ENCODE measurements around the gene FAM107B. TPM values are rescaled to one million over a fixed set of nuclear protein-coding genes. Genes with fewer than 3 reads are reported as not detected.

FAM107B gene
- total RNA-seq, 1 donor from 2014 or later: 40.7 TPM

GRCh38 chr10:14737808-14738545 is 36.7 kb downstream of the FAM107B start:
- Mint-ChIP-seq H3K4me1 (ENCODE audit: unreplicated experiment) (peaks cover 9% of the 10 kb centered on the region), H3K27me3 (ENCODE audit: unreplicated experiment) (peaks cover 11% of the 10 kb centered on the region), H3K4me3 (ENCODE audit: unreplicated experiment) (no peak overlapping the region), H3K9me3 (ENCODE audit: unreplicated experiment) (no peaks in the 10 kb centered on the region), H3K27ac (ENCODE audit: unreplicated experiment) (no peak overlapping the region), H3K36me3 (ENCODE audit: unreplicated experiment) (no peaks in the 10 kb centered on the region)
- no peak for DNase-seq (ENCODE audit: extremely low spot score, unreplicated experiment)
- TF ChIP-seq CTCF (IDR thresholded peaks at IDR 0.05): no peak

- Mint-ChIP-seq H3K27ac (ENCODE audit: unreplicated experiment) (peak overlapping the region; percentile 56), H3K36me3 (ENCODE audit: unreplicated experiment) (no peaks in the 10 kb centered on the region), H3K9me3 (ENCODE audit: unreplicated experiment) (no peaks in the 10 kb centered on the region), H3K4me1 (ENCODE audit: unreplicated experiment) (peaks cover 9% of the 10 kb centered on the region), H3K4me3 (ENCODE audit: unreplicated experiment) (no peak overlapping the region), H3K27me3 (ENCODE audit: unreplicated experiment) (peaks cover 7% of the 10 kb centered on the region)
- no peak for TF ChIP-seq CTCF (IDR thresholded peaks at IDR 0.05)
- no peak for DNase-seq (ENCODE audit: extremely low spot score, unreplicated experiment)
These were observed 38.1 kb downstream of the FAM107B start for GRCh38 chr10:14736600-14737081.

- no peaks in the 10 kb centered on the region for H3K36me3 Mint-ChIP-seq (ENCODE audit: unreplicated experiment)
- DNase-seq (ENCODE audit: extremely low spot score, unreplicated experiment): no peak
- H3K9me3 Mint-ChIP-seq (ENCODE audit: unreplicated experiment): no peaks in the 10 kb centered on the region
- H3K4me1 Mint-ChIP-seq (ENCODE audit: unreplicated experiment): peaks cover 9% of the 10 kb centered on the region
- no peak for TF ChIP-seq CTCF (IDR thresholded peaks at IDR 0.05)
- no peak overlapping the region for H3K4me3 Mint-ChIP-seq (ENCODE audit: unreplicated experiment)
- peaks cover 3% of the 10 kb centered on the region for H3K27me3 Mint-ChIP-seq (ENCODE audit: unreplicated experiment)
- H3K27ac Mint-ChIP-seq (ENCODE audit: unreplicated experiment): no peak overlapping the region
These were observed 38.7 kb downstream of the FAM107B start for GRCh38 chr10:14736043-14736442.

GRCh38 chr10:14731875-14732512 is 42.7 kb downstream of the FAM107B start:
- no peaks in the 10 kb centered on the region for H3K36me3 Mint-ChIP-seq (ENCODE audit: unreplicated experiment)
- peaks cover 18% of the 10 kb centered on the region for H3K4me1 Mint-ChIP-seq (ENCODE audit: unreplicated experiment)
- H3K9me3 Mint-ChIP-seq (ENCODE audit: unreplicated experiment): peaks cover 9% of the 10 kb centered on the region
- DNase-seq (ENCODE audit: extremely low spot score, unreplicated experiment): no peak
- peaks cover 18% of the 10 kb centered on the region for H3K27me3 Mint-ChIP-seq (ENCODE audit: unreplicated experiment)
- H3K27ac Mint-ChIP-seq (ENCODE audit: unreplicated experiment): no peak overlapping the region
- H3K4me3 Mint-ChIP-seq (ENCODE audit: unreplicated experiment): no peak overlapping the region
- TF ChIP-seq CTCF (IDR thresholded peaks at IDR 0.05): no peak

- no peak for DNase-seq (ENCODE audit: extremely low spot score, unreplicated experiment)
- H3K4me3 Mint-ChIP-seq (ENCODE audit: unreplicated experiment): no peak overlapping the region
- H3K4me1 Mint-ChIP-seq (ENCODE audit: unreplicated experiment): peaks cover 11% of the 10 kb centered on the region
- TF ChIP-seq CTCF (IDR thresholded peaks at IDR 0.05): no peak
- H3K27me3 Mint-ChIP-seq (ENCODE audit: unreplicated experiment): peaks cover 40% of the 10 kb centered on the region
- peaks cover 9% of the 10 kb centered on the region for H3K9me3 Mint-ChIP-seq (ENCODE audit: unreplicated experiment)
- no peak overlapping the region for H3K27ac Mint-ChIP-seq (ENCODE audit: unreplicated experiment)
- no peaks in the 10 kb centered on the region for H3K36me3 Mint-ChIP-seq (ENCODE audit: unreplicated experiment)
These were observed 46.4 kb downstream of the FAM107B start for GRCh38 chr10:14728346-14728745.
